Measurements from ENCODE around the gene OR8J3. TPM values are rescaled to one million over a fixed set of nuclear protein-coding genes. Genes with fewer than 3 reads are reported as not detected.

Gene OR8J3, protein sequence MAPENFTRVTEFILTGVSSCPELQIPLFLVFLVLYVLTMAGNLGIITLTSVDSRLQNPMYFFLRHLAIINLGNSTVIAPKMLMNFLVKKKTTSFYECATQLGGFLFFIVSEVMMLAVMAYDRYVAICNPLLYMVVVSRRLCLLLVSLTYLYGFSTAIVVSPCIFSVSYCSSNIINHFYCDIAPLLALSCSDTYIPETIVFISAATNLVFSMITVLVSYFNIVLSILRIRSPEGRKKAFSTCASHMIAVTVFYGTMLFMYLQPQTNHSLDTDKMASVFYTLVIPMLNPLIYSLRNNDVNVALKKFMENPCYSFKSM
- not detected for polyA plus RNA-seq (2013)

- ChIA-PET POLR2A (no interaction called here), CTCF (no interaction called here)
- Histone ChIP-seq H3K27ac (ENCODE audit: insufficient read depth in 1 of 2, low read depth in 1 of 2, low read length in 2 of 2, poor library complexity in 1 of 2, severe bottlenecking in 2 of 2) (no peak within 1 kb of the TSS), H3K4me1 (ENCODE audit: control extremely low read depth in 1 of 4, control insufficient read depth in 4 of 4, insufficient read depth in 4 of 4, low read length in 3 of 4) (no peaks in the 10 kb centered on the region), H3K27me3 (replicated peaks in 2 of 5; ENCODE audit: control insufficient read depth in 4 of 5, insufficient read depth in 5 of 5, low read length in 4 of 5) (no peaks in the 10 kb centered on the region), H3K36me3 (ENCODE audit: control insufficient read depth in 4 of 4, insufficient read depth in 4 of 4, low read length in 3 of 4) (no peaks in the 10 kb centered on the region), H3K4me3 (ENCODE audit: control insufficient read depth in 1 of 7, extremely low read depth in 1 of 7, insufficient read depth in 4 of 7, low read depth in 2 of 7, low read length in 6 of 7) (no peak within 1 kb of the TSS), H3K9me3 (ENCODE audit: control extremely low read depth in 1 of 5, control insufficient read depth in 4 of 5, insufficient read depth in 2 of 5, low read depth in 1 of 5, low read length in 4 of 5) (no peaks in the 10 kb centered on the region)
- no peak for DNase-seq
Measured at GRCh38 chr11:56140151-56140661, at the start of gene OR8J3. TSS of gene OR8J3 (minus strand) at chr11:56140201. CDS start at chr11:56137718, 2,483 bp downstream.

GRCh38 chr11:56188602-56189001 lies 48.6 kb upstream of the OR8J3 start:
- no peak overlapping the region for H3K27ac ChIP-seq (ENCODE audit: insufficient read depth in 1 of 2, low read depth in 1 of 2, low read length in 2 of 2, poor library complexity in 1 of 2, severe bottlenecking in 2 of 2)
- H3K4me3 ChIP-seq (ENCODE audit: control insufficient read depth in 1 of 7, extremely low read depth in 1 of 7, insufficient read depth in 4 of 7, low read depth in 2 of 7, low read length in 6 of 7): no peak overlapping the region
- ChIA-PET POLR2A (no interaction called here), CTCF (no interaction called here)
- H3K9me3 ChIP-seq (ENCODE audit: control extremely low read depth in 1 of 5, control insufficient read depth in 4 of 5, insufficient read depth in 2 of 5, low read depth in 1 of 5, low read length in 4 of 5): no peaks in the 10 kb centered on the region
- DNase-seq: no peak
- no peaks in the 10 kb centered on the region for H3K4me1 ChIP-seq (ENCODE audit: control extremely low read depth in 1 of 4, control insufficient read depth in 4 of 4, insufficient read depth in 4 of 4, low read length in 3 of 4)
- 100% methylated on average over 2 of the region's 3 CpGs for WGBS (ENCODE audit: insufficient coverage)
- H3K36me3 ChIP-seq (ENCODE audit: control insufficient read depth in 4 of 4, insufficient read depth in 4 of 4, low read length in 3 of 4): no peaks in the 10 kb centered on the region
- no peaks in the 10 kb centered on the region for H3K27me3 ChIP-seq (replicated peaks in 2 of 5; ENCODE audit: control insufficient read depth in 4 of 5, insufficient read depth in 5 of 5, low read length in 4 of 5)

- Histone ChIP-seq H3K27me3 (replicated peaks in 2 of 5; ENCODE audit: control insufficient read depth in 4 of 5, insufficient read depth in 5 of 5, low read length in 4 of 5) (no peaks in the 10 kb centered on the region), H3K9me3 (ENCODE audit: control extremely low read depth in 1 of 5, control insufficient read depth in 4 of 5, insufficient read depth in 2 of 5, low read depth in 1 of 5, low read length in 4 of 5) (peaks cover 0 to 4% (median 0%) of the 10 kb centered on the region in 5 experiments), H3K36me3 (ENCODE audit: control insufficient read depth in 4 of 4, insufficient read depth in 4 of 4, low read length in 3 of 4) (no peaks in the 10 kb centered on the region), H3K4me3 (ENCODE audit: control insufficient read depth in 1 of 7, extremely low read depth in 1 of 7, insufficient read depth in 4 of 7, low read depth in 2 of 7, low read length in 6 of 7) (no peak overlapping the region), H3K4me1 (ENCODE audit: control extremely low read depth in 1 of 4, control insufficient read depth in 4 of 4, insufficient read depth in 4 of 4, low read length in 3 of 4) (no peaks in the 10 kb centered on the region), H3K27ac (ENCODE audit: insufficient read depth in 1 of 2, low read depth in 1 of 2, low read length in 2 of 2, poor library complexity in 1 of 2, severe bottlenecking in 2 of 2) (no peak overlapping the region)
- POLR2A ChIA-PET: no interaction called here
- CTCF ChIA-PET: no interaction called here
- DNase-seq: no peak
Measured at GRCh38 chr11:56183459-56183858, 43.5 kb upstream of the OR8J3 start.

DNA sequence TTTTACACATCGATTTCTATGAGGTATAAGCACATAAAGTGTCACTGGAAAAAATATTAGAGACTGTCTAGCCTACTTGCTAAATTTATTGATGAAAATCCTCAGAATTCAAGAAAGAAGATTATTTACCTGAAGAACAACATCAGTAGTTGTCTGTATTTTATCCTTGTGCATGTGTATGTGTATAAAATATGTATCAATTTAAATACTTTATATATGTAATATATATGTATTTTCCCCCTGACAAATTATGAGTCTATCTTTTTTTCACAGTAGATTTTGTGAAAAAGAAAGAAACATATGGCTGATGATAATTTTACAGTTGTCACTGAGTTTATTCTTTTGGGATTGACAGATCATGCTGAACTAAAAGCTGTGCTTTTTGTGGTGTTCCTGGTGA lies 36.3 kb upstream of the OR8J3 start, which contains the start of gene OR5J2:
TSS of gene OR5J2 (plus strand) at position 301 of the 400 bp plus-strand sequence. CDS start at position 301, 0 bp downstream.
- no CpG with 5 or more reads among the region's 1 CpG for WGBS (ENCODE audit: insufficient coverage)
- peaks cover 0 to 4% (median 0%) of the 10 kb centered on the region in 5 experiments for H3K9me3 ChIP-seq (ENCODE audit: control extremely low read depth in 1 of 5, control insufficient read depth in 4 of 5, insufficient read depth in 2 of 5, low read depth in 1 of 5, low read length in 4 of 5)
- H3K27ac ChIP-seq (ENCODE audit: insufficient read depth in 1 of 2, low read depth in 1 of 2, low read length in 2 of 2, poor library complexity in 1 of 2, severe bottlenecking in 2 of 2): no peak within 1 kb of the TSS
- no peak within 1 kb of the TSS for H3K4me3 ChIP-seq (ENCODE audit: control insufficient read depth in 1 of 7, extremely low read depth in 1 of 7, insufficient read depth in 4 of 7, low read depth in 2 of 7, low read length in 6 of 7)
- CTCF ChIA-PET: interaction anchor here (1.0 kb wide), 1 partner anchor 15 kb away, joined by 3 read pairs; no protein-coding TSS in a partner anchor
- DNase-seq: no peak
- H3K36me3 ChIP-seq (ENCODE audit: control insufficient read depth in 4 of 4, insufficient read depth in 4 of 4, low read length in 3 of 4): no peaks in the 10 kb centered on the region
- H3K4me1 ChIP-seq (ENCODE audit: control extremely low read depth in 1 of 4, control insufficient read depth in 4 of 4, insufficient read depth in 4 of 4, low read length in 3 of 4): no peaks in the 10 kb centered on the region
- POLR2A ChIA-PET: no interaction called here
- no peaks in the 10 kb centered on the region for H3K27me3 ChIP-seq (replicated peaks in 2 of 5; ENCODE audit: control insufficient read depth in 4 of 5, insufficient read depth in 5 of 5, low read length in 4 of 5)

DNA sequence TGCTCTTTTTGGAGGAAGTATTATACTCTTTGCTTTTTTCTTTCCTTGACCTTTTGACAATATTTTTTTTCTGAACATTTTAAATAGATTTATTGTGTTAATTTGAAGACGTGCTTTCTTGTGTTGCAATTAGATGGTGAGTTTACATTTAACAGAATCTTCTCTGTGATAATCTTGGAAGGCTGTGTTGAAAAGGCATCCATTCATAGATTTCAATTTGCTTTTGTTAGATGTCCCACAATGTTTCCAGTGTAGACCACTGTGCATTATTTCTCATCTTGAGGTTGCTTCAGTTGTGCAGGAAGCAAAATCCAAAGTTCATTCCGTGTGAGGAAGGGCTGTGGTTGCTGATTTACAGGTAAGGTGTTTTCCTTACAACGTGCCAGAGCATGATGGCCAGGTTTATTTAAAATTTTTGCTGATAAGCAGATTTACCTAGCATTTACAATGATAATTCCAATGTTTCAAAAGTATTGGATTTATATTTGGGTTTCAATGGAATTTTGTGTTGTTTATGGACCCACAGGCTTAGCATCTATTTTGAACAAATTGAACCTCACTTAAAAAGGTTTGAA lies 32.3 kb upstream of the OR8J3 start:
- Histone ChIP-seq H3K27ac (ENCODE audit: insufficient read depth in 1 of 2, low read depth in 1 of 2, low read length in 2 of 2, poor library complexity in 1 of 2, severe bottlenecking in 2 of 2) (no peak overlapping the region), H3K36me3 (ENCODE audit: control insufficient read depth in 4 of 4, insufficient read depth in 4 of 4, low read length in 3 of 4) (no peaks in the 10 kb centered on the region), H3K27me3 (replicated peaks in 2 of 5; ENCODE audit: control insufficient read depth in 4 of 5, insufficient read depth in 5 of 5, low read length in 4 of 5) (no peaks in the 10 kb centered on the region), H3K4me3 (ENCODE audit: control insufficient read depth in 1 of 7, extremely low read depth in 1 of 7, insufficient read depth in 4 of 7, low read depth in 2 of 7, low read length in 6 of 7) (no peak overlapping the region), H3K9me3 (ENCODE audit: control extremely low read depth in 1 of 5, control insufficient read depth in 4 of 5, insufficient read depth in 2 of 5, low read depth in 1 of 5, low read length in 4 of 5) (no peaks in the 10 kb centered on the region), H3K4me1 (ENCODE audit: control extremely low read depth in 1 of 4, control insufficient read depth in 4 of 4, insufficient read depth in 4 of 4, low read length in 3 of 4) (no peaks in the 10 kb centered on the region)
- WGBS (ENCODE audit: insufficient coverage): 93% methylated on average over 2 of the region's 3 CpGs
- ChIA-PET POLR2A (no interaction called here), CTCF (no interaction called here)
- DNase-seq: no peak

- no peak overlapping the region for H3K4me3 ChIP-seq (ENCODE audit: control insufficient read depth in 1 of 7, extremely low read depth in 1 of 7, insufficient read depth in 4 of 7, low read depth in 2 of 7, low read length in 6 of 7)
- H3K27me3 ChIP-seq (replicated peaks in 2 of 5; ENCODE audit: control insufficient read depth in 4 of 5, insufficient read depth in 5 of 5, low read length in 4 of 5): no peaks in the 10 kb centered on the region
- H3K4me1 ChIP-seq (ENCODE audit: control extremely low read depth in 1 of 4, control insufficient read depth in 4 of 4, insufficient read depth in 4 of 4, low read length in 3 of 4): no peaks in the 10 kb centered on the region
- no peak for DNase-seq
- no peaks in the 10 kb centered on the region for H3K9me3 ChIP-seq (ENCODE audit: control extremely low read depth in 1 of 5, control insufficient read depth in 4 of 5, insufficient read depth in 2 of 5, low read depth in 1 of 5, low read length in 4 of 5)
- WGBS (ENCODE audit: insufficient coverage): 100% methylated on average over 1 of the region's 3 CpGs
- H3K27ac ChIP-seq (ENCODE audit: insufficient read depth in 1 of 2, low read depth in 1 of 2, low read length in 2 of 2, poor library complexity in 1 of 2, severe bottlenecking in 2 of 2): no peak overlapping the region
- POLR2A ChIA-PET: no interaction called here
- no peaks in the 10 kb centered on the region for H3K36me3 ChIP-seq (ENCODE audit: control insufficient read depth in 4 of 4, insufficient read depth in 4 of 4, low read length in 3 of 4)
- CTCF ChIA-PET: no interaction called here
Measured at GRCh38 chr11:56163804-56164203, 23.8 kb upstream of the OR8J3 start.

DNA sequence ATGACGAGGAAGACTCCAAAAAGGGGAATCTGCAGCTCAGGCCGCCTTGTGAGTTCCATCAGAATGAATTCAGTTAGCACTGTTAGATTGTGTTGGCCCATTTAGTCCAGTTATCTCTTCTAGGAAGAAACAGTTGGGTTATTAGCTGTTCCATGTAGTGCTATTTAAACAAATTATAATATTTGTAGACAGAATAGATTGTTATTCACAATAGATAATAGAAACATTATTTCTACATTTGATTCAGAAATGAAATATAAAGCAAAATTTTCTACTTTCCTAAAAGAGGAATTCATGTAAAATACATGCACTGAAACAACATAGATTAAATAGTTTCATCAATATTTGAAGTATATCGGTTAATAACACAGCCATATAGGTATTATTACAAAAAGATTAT lies 20.2 kb upstream of the OR8J3 start, which contains the start of gene OR8K5:
TSS of gene OR8K5 (minus strand) at position 101 of the 400 bp plus-strand sequence. CDS start at position 101, 0 bp downstream.
- H3K9me3 ChIP-seq (ENCODE audit: control extremely low read depth in 1 of 5, control insufficient read depth in 4 of 5, insufficient read depth in 2 of 5, low read depth in 1 of 5, low read length in 4 of 5): peaks cover 0 to 3% (median 0%) of the 10 kb centered on the region in 5 experiments
- POLR2A ChIA-PET: no interaction called here
- no peak for DNase-seq
- H3K36me3 ChIP-seq (ENCODE audit: control insufficient read depth in 4 of 4, insufficient read depth in 4 of 4, low read length in 3 of 4): no peaks in the 10 kb centered on the region
- WGBS (ENCODE audit: insufficient coverage): 85% methylated on average over 2 of the region's 3 CpGs
- no peaks in the 10 kb centered on the region for H3K27me3 ChIP-seq (replicated peaks in 2 of 5; ENCODE audit: control insufficient read depth in 4 of 5, insufficient read depth in 5 of 5, low read length in 4 of 5)
- H3K4me1 ChIP-seq (ENCODE audit: control extremely low read depth in 1 of 4, control insufficient read depth in 4 of 4, insufficient read depth in 4 of 4, low read length in 3 of 4): no peaks in the 10 kb centered on the region
- CTCF ChIA-PET: no interaction called here
- H3K27ac ChIP-seq (ENCODE audit: insufficient read depth in 1 of 2, low read depth in 1 of 2, low read length in 2 of 2, poor library complexity in 1 of 2, severe bottlenecking in 2 of 2): no peak within 1 kb of the TSS
- no peak within 1 kb of the TSS for H3K4me3 ChIP-seq (ENCODE audit: control insufficient read depth in 1 of 7, extremely low read depth in 1 of 7, insufficient read depth in 4 of 7, low read depth in 2 of 7, low read length in 6 of 7)
